ENCODE data around the gene KCNJ2. TPM values are rescaled to one million over a fixed set of nuclear protein-coding genes. Genes with fewer than 3 reads are reported as not detected.

Gene KCNJ2
- total RNA-seq, 3 donors from 2014 or later: 2.4 to 8.8 (median 6.6) TPM

DNA sequence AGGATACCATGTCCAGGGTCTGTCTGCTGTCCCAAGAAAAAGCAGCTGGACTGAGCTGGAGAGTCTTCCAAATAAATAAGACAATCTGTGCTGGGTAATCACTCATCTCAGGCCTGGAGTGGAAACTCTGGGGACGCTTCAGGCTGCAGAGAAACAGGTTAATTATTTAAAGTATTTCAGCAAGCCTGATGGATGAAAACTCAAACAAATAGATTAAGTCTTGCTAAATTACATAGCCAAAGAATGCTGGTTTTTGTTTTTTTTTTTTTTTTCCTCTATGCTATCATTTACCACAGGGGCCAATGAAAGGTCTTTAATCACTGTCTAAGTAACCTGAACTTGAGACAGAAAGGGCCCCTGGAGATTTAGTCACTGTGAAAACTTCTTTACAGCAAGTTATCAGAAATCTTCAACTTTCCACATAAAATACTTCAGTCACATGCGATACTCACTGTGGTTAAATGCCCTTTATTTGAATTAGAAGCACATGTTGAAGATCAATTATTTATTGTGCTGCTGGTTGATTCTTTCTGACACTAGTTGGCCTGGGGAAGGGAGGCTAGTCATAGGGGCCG is 31.0 kb upstream of the KCNJ2 start:
- intact Hi-C loops (cut with DNase I; ENCODE audit: low total_unique reads): no loop called here
- H3K4me3 ChIP-seq: no peak overlapping the region
- no peak for DNase-seq (ENCODE audit: low spot score in 2 of 2)
- no peaks in the 10 kb centered on the region for H3K27me3 ChIP-seq
- H3K36me3 ChIP-seq: no peaks in the 10 kb centered on the region
- no peaks in the 10 kb centered on the region for H3K9me3 ChIP-seq
- TF ChIP-seq POLR2AphosphoS5 (IDR thresholded peaks at IDR 0.05) (no peak), POLR2A (IDR thresholded peaks at IDR 0.05) (no peak)
- TF ChIP-seq, protein P1, sequence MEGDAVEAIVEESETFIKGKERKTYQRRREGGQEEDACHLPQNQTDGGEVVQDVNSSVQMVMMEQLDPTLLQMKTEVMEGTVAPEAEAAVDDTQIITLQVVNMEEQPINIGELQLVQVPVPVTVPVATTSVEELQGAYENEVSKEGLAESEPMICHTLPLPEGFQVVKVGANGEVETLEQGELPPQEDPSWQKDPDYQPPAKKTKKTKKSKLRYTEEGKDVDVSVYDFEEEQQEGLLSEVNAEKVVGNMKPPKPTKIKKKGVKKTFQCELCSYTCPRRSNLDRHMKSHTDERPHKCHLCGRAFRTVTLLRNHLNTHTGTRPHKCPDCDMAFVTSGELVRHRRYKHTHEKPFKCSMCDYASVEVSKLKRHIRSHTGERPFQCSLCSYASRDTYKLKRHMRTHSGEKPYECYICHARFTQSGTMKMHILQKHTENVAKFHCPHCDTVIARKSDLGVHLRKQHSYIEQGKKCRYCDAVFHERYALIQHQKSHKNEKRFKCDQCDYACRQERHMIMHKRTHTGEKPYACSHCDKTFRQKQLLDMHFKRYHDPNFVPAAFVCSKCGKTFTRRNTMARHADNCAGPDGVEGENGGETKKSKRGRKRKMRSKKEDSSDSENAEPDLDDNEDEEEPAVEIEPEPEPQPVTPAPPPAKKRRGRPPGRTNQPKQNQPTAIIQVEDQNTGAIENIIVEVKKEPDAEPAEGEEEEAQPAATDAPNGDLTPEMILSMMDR (IDR thresholded peaks at IDR 0.05): no peak
- peaks cover 0 to 3% of the 10 kb centered on the region in 2 donors for H3K4me1 ChIP-seq
- peak overlapping the region; percentile 90 to 92 for H3K27ac ChIP-seq

DNA sequence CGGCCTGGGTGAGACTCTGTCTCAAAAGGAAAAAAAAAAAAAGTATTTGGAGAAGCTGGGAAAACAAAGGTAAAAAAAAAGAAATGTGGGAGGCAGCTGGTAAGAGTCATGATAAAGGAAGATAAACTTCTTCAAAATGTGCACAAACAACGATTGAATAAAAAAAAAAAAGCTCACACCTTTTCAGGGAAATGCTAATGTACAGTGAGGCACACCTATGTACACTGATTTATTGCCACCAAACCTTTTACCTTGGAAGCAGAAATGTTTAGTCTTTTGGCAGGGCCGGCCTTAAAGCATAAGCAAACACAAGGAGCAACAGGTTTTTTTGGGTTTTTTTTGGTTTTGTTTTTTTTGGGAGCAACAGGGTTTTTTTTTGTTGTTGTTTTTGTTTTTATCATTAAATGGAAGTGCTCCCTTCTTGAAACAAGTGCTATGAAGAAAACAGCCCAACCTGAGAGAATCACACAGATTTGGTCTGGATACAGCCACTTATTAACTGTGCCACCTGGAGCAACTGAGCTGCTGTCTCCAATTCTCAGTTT is 29.8 kb upstream of the KCNJ2 start:
- Histone ChIP-seq H3K36me3 (no peaks in the 10 kb centered on the region), H3K4me3 (no peak overlapping the region), H3K4me1 (peaks cover 0 to 3% of the 10 kb centered on the region in 2 donors), H3K9me3 (no peaks in the 10 kb centered on the region), H3K27me3 (no peaks in the 10 kb centered on the region), H3K27ac (no peak overlapping the region)
- no peak for TF ChIP-seq POLR2A (IDR thresholded peaks at IDR 0.05)
- no peak for TF ChIP-seq POLR2AphosphoS5 (IDR thresholded peaks at IDR 0.05)
- TF ChIP-seq, protein P1 (IDR thresholded peaks at IDR 0.05): no peak
- no peak for DNase-seq (ENCODE audit: low spot score in 2 of 2)
- intact Hi-C loops (cut with DNase I; ENCODE audit: low total_unique reads): no loop called here

DNA sequence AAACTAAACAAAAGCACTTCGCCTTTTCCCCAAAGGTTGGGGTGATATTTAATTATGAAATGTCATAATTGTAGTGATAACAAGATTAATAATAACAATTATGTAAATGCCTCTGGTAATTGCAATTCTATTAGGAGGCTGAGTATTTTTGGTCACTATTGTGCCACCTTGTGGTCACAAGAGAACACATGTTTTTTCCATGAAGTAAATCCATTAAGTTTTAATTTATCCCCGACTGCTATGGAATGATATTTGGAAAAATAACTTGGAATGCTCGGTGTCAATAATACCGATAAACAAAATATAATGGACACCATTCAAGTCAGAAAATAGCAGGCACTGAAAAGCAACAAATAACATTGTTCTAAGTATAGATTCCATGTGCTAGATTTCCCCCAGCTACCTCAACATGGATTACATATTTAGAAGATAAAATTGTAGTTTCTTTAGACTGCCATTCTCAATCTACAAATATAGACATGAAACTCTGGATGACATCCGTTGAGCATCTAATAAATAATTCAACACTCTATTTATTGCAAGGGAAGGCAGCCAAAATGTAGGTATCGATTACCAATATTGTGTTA is 25.0 kb upstream of the KCNJ2 start:
- H3K36me3 ChIP-seq: no peaks in the 10 kb centered on the region
- H3K27me3 ChIP-seq: no peaks in the 10 kb centered on the region
- DNase-seq (ENCODE audit: low spot score in 2 of 2): no peak
- no peak overlapping the region for H3K4me3 ChIP-seq
- TF ChIP-seq POLR2A (IDR thresholded peaks at IDR 0.05): no peak
- TF ChIP-seq, protein P1 (IDR thresholded peaks at IDR 0.05): peak; percentile 55 to 74 (median 56)
- intact Hi-C loops (cut with DNase I; ENCODE audit: low total_unique reads): no loop called here
- no peak overlapping the region for H3K27ac ChIP-seq
- H3K4me1 ChIP-seq: no peaks in the 10 kb centered on the region
- H3K9me3 ChIP-seq: no peaks in the 10 kb centered on the region

DNA sequence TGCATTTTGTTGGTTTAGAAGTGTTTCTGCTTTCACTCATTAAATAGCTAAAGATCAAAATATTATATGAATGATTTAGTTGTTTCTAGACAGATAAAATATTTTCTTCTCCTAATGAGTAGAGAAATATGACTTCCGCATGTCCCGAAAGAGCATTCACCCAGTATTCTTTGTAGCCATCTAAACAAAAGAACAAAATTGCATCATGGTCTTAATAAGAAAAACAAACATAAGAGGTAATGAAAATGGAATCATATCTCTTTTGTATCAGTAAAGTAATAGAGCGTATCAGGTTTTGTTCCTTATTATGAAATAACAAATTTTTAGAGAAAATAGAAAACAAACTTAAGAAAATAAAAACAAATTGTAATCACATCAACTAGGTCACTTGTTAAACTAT is 16.1 kb upstream of the KCNJ2 start:
- no peaks in the 10 kb centered on the region for H3K27me3 ChIP-seq
- H3K9me3 ChIP-seq: no peaks in the 10 kb centered on the region
- intact Hi-C loops (cut with DNase I; ENCODE audit: low total_unique reads): no loop called here

DNA sequence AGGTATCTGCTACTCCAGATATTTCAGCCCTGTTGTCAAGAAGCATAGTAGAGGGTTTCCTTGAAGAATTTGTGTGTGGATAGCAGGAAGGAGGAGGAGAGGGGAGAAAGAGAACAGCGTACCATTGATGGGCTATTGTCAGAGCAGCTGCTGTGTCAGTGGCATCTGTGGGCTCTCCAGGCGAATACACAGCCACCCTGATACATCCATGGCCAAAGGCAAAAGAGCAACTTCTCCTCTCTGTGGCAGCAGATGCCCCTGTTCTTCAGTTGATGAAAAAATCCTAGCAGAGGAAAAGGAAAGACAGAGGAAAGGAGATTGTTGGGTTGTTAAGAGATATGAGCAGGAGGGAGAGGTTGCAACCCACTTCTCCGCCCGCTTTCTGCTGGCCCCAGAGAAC is 12.2 kb upstream of the KCNJ2 start:
- no peaks in the 10 kb centered on the region for H3K9me3 ChIP-seq
- H3K4me1 ChIP-seq: no peaks in the 10 kb centered on the region
- TF ChIP-seq, protein P1 (IDR thresholded peaks at IDR 0.05): no peak
- TF ChIP-seq POLR2AphosphoS5 (IDR thresholded peaks at IDR 0.05) (no peak), POLR2A (IDR thresholded peaks at IDR 0.05) (no peak)
- no peak for DNase-seq (ENCODE audit: low spot score in 2 of 2)
- H3K36me3 ChIP-seq: no peaks in the 10 kb centered on the region
- H3K27ac ChIP-seq: no peak overlapping the region
- H3K4me3 ChIP-seq: no peak overlapping the region
- no peaks in the 10 kb centered on the region for H3K27me3 ChIP-seq
- intact Hi-C loops (cut with DNase I; ENCODE audit: low total_unique reads): no loop called here

More for the DNA sequence above, 16.1 kb upstream of the KCNJ2 start:
- no peak overlapping the region for H3K27ac ChIP-seq
- no peak for DNase-seq (ENCODE audit: low spot score in 2 of 2)
- no peak for TF ChIP-seq POLR2A (IDR thresholded peaks at IDR 0.05)
- TF ChIP-seq, protein P1 (IDR thresholded peaks at IDR 0.05): no peak
- TF ChIP-seq POLR2AphosphoS5 (IDR thresholded peaks at IDR 0.05): no peak
- H3K4me3 ChIP-seq: no peak overlapping the region
- no peaks in the 10 kb centered on the region for H3K36me3 ChIP-seq
- no peaks in the 10 kb centered on the region for H3K4me1 ChIP-seq
